ENCODE results near the gene ZNF830. TPM values are rescaled to one million over a fixed set of nuclear protein-coding genes. Genes with fewer than 3 reads are reported as not detected.

The ZNF830 gene
- total and polyA plus RNA-seq, 2 of the 13 experiments (the other 11 are each of a cell fraction or from before 2014, with no cell fraction given), result 6.1 to 19.0 TPM

- TF ChIP-seq ZBTB10 (CRISPR knock-in tag; IDR thresholded peaks at IDR 0.05; ENCODE audit: borderline replicate concordance) (0 out of 2 replicates have a peak, but pooled peaks have one; percentile 45), ZNF354B (CRISPR knock-in tag; IDR thresholded peaks at IDR 0.05) (0 out of 2 replicates have a peak, but pooled peaks have one; percentile 34), BRF2 (CRISPR knock-in tag; IDR thresholded peaks at IDR 0.05) (no peak), ZNF780A (CRISPR knock-in tag; IDR thresholded peaks at IDR 0.05) (0 out of 2 replicates have a peak, but pooled peaks have one; percentile 39), SOX6 (IDR thresholded peaks at IDR 0.05) (no peak), SOX6 (CRISPR knock-in tag; IDR thresholded peaks at IDR 0.05) (peak; percentile 17; the same call in 1 of the 2 replicates), POGK (CRISPR knock-in tag; conservative IDR thresholded peaks at IDR 0.05) (no peak), THRA (CRISPR knock-in tag; IDR thresholded peaks at IDR 0.05; ENCODE audit: borderline replicate concordance) (0 out of 2 replicates have a peak, but pooled peaks have one; percentile 4), ZBTB2 (CRISPR knock-in tag; IDR thresholded peaks at IDR 0.05; ENCODE audit: low read depth) (0 out of 2 replicates have a peak, but pooled peaks have one; percentile 9), KAT8 (CRISPR knock-in tag; IDR thresholded peaks at IDR 0.05) (no peak), NR2F6 (IDR thresholded peaks at IDR 0.05) (no peak), NR2F6 (CRISPR knock-in tag; IDR thresholded peaks at IDR 0.05) (peak; percentile 7; the same call in 1 of the 2 replicates), ZNF260 (CRISPR knock-in tag; IDR thresholded peaks at IDR 0.05; ENCODE audit: borderline replicate concordance, low read depth) (no peak), ZNF136 (CRISPR knock-in tag; IDR thresholded peaks at IDR 0.05; ENCODE audit: low read depth) (no peak), PHF20 (CRISPR knock-in tag; IDR thresholded peaks at IDR 0.05) (no peak), NFYC (CRISPR knock-in tag; IDR thresholded peaks at IDR 0.05) (no peak), MIXL1 (CRISPR knock-in tag; IDR thresholded peaks at IDR 0.05) (no peak), POLR2AphosphoS5 (IDR thresholded peaks at IDR 0.05; ENCODE audit: low read depth, low read length) (no peak), HNF4G (IDR thresholded peaks at IDR 0.05; ENCODE audit: borderline replicate concordance, low read depth, low read length) (no peak), HNF4G (CRISPR knock-in tag; IDR thresholded peaks at IDR 0.05; ENCODE audit: borderline replicate concordance, low read depth) (no peak), ZNF274 (CRISPR knock-in tag; IDR thresholded peaks at IDR 0.05) (no peak; the same call in 1 of the 2 replicates), MYC (CRISPR knock-in tag; IDR thresholded peaks at IDR 0.05; ENCODE audit: borderline replicate concordance) (peak; percentile 77)
Observed at GRCh38 chr17:34980681-34981537, 19.6 kb downstream of the ZNF830 start (continued).
